ENCODE results near the gene ABLIM1. TPM values are rescaled to one million over a fixed set of nuclear protein-coding genes. Genes with fewer than 3 reads are reported as not detected.

The ABLIM1 gene
- total RNA-seq, 4 donors from 2014 or later: 56.9 to 108 (median 96.1) TPM

DNA sequence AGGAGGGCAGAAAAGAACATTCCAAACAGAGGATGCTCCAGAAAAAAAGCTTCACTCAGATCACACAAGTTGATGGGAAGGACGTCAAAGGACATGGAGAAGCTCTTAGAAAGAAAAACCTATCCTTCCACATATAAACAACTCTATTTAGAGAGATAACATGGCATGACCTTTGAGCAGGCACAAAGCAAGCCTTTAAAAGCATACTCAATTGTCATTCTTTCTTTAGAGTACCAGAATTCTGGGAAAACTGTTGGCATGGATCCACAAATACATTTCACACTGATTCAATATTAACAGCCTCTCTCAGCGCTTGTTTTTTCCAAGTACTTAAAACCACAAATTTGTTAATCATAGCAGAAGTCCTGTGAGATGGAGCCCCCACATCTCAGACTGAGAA lies 7.3 kb upstream of the ABLIM1 start:
- peaks cover 0 to 3% (median 1%) of the 10 kb centered on the region in 4 donors for H3K4me1 ChIP-seq
- no peaks in the 10 kb centered on the region for H3K9me3 ChIP-seq
- H3K4me3 ChIP-seq: no peak overlapping the region
- no peaks in the 10 kb centered on the region for H3K36me3 ChIP-seq
- in situ Hi-C loops (cut with MboI; ENCODE audit: low pct_ligation_motif_present in 1 of 4, low pct_unique_long_range_greater_than_20kb in 1 of 4, low sequenced_read_pairs in 3 of 4): no loop called here
- H3K27ac ChIP-seq: no peak overlapping the region
- 48 to 82% methylated on average over 2 of the region's 2 CpGs for WGBS, 2 donors (ENCODE audit: low coverage in 1 of 2)
- TF ChIP-seq, protein P1, sequence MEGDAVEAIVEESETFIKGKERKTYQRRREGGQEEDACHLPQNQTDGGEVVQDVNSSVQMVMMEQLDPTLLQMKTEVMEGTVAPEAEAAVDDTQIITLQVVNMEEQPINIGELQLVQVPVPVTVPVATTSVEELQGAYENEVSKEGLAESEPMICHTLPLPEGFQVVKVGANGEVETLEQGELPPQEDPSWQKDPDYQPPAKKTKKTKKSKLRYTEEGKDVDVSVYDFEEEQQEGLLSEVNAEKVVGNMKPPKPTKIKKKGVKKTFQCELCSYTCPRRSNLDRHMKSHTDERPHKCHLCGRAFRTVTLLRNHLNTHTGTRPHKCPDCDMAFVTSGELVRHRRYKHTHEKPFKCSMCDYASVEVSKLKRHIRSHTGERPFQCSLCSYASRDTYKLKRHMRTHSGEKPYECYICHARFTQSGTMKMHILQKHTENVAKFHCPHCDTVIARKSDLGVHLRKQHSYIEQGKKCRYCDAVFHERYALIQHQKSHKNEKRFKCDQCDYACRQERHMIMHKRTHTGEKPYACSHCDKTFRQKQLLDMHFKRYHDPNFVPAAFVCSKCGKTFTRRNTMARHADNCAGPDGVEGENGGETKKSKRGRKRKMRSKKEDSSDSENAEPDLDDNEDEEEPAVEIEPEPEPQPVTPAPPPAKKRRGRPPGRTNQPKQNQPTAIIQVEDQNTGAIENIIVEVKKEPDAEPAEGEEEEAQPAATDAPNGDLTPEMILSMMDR (IDR thresholded peaks at IDR 0.05): no peak
- TF ChIP-seq POLR2A (IDR thresholded peaks at IDR 0.05): no peak
- no peak for TF ChIP-seq POLR2AphosphoS5 (IDR thresholded peaks at IDR 0.05)
- TF ChIP-seq EP300 (IDR thresholded peaks at IDR 0.05; ENCODE audit: low read depth): no peak
- no peaks in the 10 kb centered on the region for H3K27me3 ChIP-seq
- DNase-seq: no peak
- intact Hi-C loops (cut with DNase I; ENCODE audit: low total_unique reads): no loop called here

DNA sequence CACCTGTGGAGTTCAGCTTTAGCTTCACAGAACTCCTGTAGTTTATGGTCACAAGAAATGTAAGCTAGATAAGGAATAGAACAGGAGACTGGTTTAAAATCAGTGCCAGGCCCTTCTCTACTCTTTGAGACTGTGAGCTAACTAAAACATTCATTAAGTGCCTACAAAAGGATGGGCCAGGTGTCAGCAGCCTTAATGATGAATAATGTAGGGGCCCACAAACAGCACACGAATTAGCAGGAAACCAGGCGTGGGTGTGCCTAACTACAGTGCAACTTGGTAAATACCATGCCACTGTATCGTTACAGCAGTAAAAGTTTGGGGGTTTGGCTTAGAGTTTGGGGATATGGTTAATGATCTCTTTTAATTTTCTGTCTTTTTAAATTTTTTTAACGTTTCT lies 6.1 kb upstream of the ABLIM1 start:
- in situ Hi-C loops (cut with MboI; ENCODE audit: low pct_ligation_motif_present in 1 of 4, low pct_unique_long_range_greater_than_20kb in 1 of 4, low sequenced_read_pairs in 3 of 4): no loop called here

DNA sequence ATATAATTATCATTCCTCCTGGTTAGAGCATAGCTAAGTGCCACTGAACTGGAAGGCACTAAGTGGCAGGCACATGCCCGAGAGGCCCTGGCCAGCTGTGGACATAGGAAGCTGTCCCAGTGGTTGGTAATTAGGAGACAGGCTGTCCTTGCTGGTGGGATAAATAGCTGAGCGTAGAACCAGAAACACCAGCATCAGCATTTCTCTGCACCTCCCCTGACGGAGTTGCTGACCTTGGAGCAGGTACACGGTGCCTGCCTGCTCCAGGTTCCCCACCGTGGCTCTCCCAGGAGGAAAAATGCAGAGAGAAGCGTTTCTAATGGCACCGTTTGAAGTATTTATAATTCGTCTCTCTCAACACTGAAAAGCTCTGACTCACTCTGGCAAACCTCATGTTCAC lies 5.6 kb upstream of the ABLIM1 start:
- Histone ChIP-seq H3K27me3 (no peaks in the 10 kb centered on the region), H3K27ac (no peak overlapping the region), H3K36me3 (no peaks in the 10 kb centered on the region), H3K4me3 (no peak overlapping the region), H3K9me3 (no peaks in the 10 kb centered on the region), H3K4me1 (peaks cover 0 to 3% (median 1%) of the 10 kb centered on the region in 4 donors)
- no peak for DNase-seq
- 60 to 76% methylated on average over 3 to 8 of the region's 8 CpGs for WGBS, 2 donors (ENCODE audit: low coverage in 1 of 2)
- no peak for TF ChIP-seq EP300 (IDR thresholded peaks at IDR 0.05; ENCODE audit: low read depth)
- no peak for TF ChIP-seq POLR2AphosphoS5 (IDR thresholded peaks at IDR 0.05)
- TF ChIP-seq, protein P1 (IDR thresholded peaks at IDR 0.05): no peak
- no peak for TF ChIP-seq POLR2A (IDR thresholded peaks at IDR 0.05)
- intact Hi-C loops (cut with DNase I; ENCODE audit: low total_unique reads) (no loop called here), in situ Hi-C loops (cut with MboI; ENCODE audit: low pct_ligation_motif_present in 1 of 4, low pct_unique_long_range_greater_than_20kb in 1 of 4, low sequenced_read_pairs in 3 of 4) (no loop called here)

More for the DNA sequence above, 6.1 kb upstream of the ABLIM1 start:
- Histone ChIP-seq H3K4me3 (no peak overlapping the region), H3K27me3 (no peaks in the 10 kb centered on the region), H3K27ac (no peak overlapping the region), H3K4me1 (peaks cover 0 to 3% (median 1%) of the 10 kb centered on the region in 4 donors), H3K9me3 (no peaks in the 10 kb centered on the region), H3K36me3 (no peaks in the 10 kb centered on the region)
- intact Hi-C loops (cut with DNase I; ENCODE audit: low total_unique reads): no loop called here
- no peak for DNase-seq
- TF ChIP-seq EP300 (IDR thresholded peaks at IDR 0.05; ENCODE audit: low read depth) (no peak), POLR2A (IDR thresholded peaks at IDR 0.05) (no peak)
- TF ChIP-seq, protein P1 (IDR thresholded peaks at IDR 0.05): no peak
- 42 to 54% methylated on average over 4 of the region's 4 CpGs for WGBS, 2 donors (ENCODE audit: low coverage in 1 of 2)

GRCh38 chr10:114662646-114663217 lies 4.7 kb upstream of the ABLIM1 start:
- Histone ChIP-seq H3K27me3 (no peaks in the 10 kb centered on the region), H3K36me3 (no peaks in the 10 kb centered on the region), H3K4me1 (peaks cover 0 to 3% (median 1%) of the 10 kb centered on the region in 4 donors), H3K27ac (no peak overlapping the region), H3K9me3 (no peaks in the 10 kb centered on the region), H3K4me3 (no peak overlapping the region)
- 84 to 91% methylated on average over 4 to 5 of the region's 5 CpGs for WGBS, 2 donors (ENCODE audit: low coverage in 1 of 2)
- in situ Hi-C loops (cut with MboI; ENCODE audit: low pct_ligation_motif_present in 1 of 4, low pct_unique_long_range_greater_than_20kb in 1 of 4, low sequenced_read_pairs in 3 of 4): no loop called here
- intact Hi-C loops (cut with DNase I; ENCODE audit: low total_unique reads): loop anchor here (1.0 kb wide), 1 partner anchor 43 kb away; no protein-coding TSS in a partner anchor
- TF ChIP-seq POLR2AphosphoS5 (IDR thresholded peaks at IDR 0.05): no peak
- TF ChIP-seq, protein P1 (IDR thresholded peaks at IDR 0.05): no peak
- no peak for TF ChIP-seq POLR2A (IDR thresholded peaks at IDR 0.05)
- TF ChIP-seq EP300 (IDR thresholded peaks at IDR 0.05; ENCODE audit: low read depth): no peak
- DNase-seq: no peak

Data from transverse colon (tissue), 4 donors.